IgD-negative memory B cell (primary cell): ENCODE results near the gene OR2L13. TPM values are rescaled to one million over a fixed set of nuclear protein-coding genes. Genes with fewer than 3 reads are reported as not detected.

Experiments used
- H3K27ac Mint-ChIP-seq, 3 donors: one replicate each; pipeline ENCODE4 v1.8.0; 2020 to 2022; ENCODE audit warnings: mild to moderate bottlenecking in 3 of 3, mixed read lengths in 3 of 3, moderate library complexity in 1 of 3
- H3K27me3 Mint-ChIP-seq: one replicate; pipeline ENCODE4 v1.8.0; 2021; ENCODE audit warnings: mixed read lengths
- H3K36me3 Mint-ChIP-seq: one replicate; pipeline ENCODE4 v1.8.0; 2020; ENCODE audit warnings: mild to moderate bottlenecking, mixed read lengths
- H3K4me1 Mint-ChIP-seq, 3 donors: one replicate each; pipeline ENCODE4 v1.8.0; 2020 to 2022; ENCODE audit warnings: mixed read lengths in 3 of 3, mild to moderate bottlenecking in 1 of 3
- H3K4me3 Mint-ChIP-seq, 4 donors: one replicate each; pipeline ENCODE4 v1.8.0; 2020 to 2022; ENCODE audit warnings: mild to moderate bottlenecking in 4 of 4, mixed read lengths in 4 of 4, moderate library complexity in 3 of 4
- H3K9me3 Mint-ChIP-seq, 3 donors: one replicate each; pipeline ENCODE4 v1.8.0; 2020 to 2021; ENCODE audit warnings: mixed read lengths in 3 of 3, mild to moderate bottlenecking in 1 of 3
- polyA plus RNA-seq: library from polyadenylated mRNA; unstranded; fragments of 300-500 nt; fragmentation: Illumina TruSeq; gene quantifications from one replicate; pipeline ENCODE4 v1.2.3, GENCODE V29; 2021

OR2L13 gene
- polyA plus RNA-seq, 1 donor from 2014 or later = 0.39 TPM

DNA sequence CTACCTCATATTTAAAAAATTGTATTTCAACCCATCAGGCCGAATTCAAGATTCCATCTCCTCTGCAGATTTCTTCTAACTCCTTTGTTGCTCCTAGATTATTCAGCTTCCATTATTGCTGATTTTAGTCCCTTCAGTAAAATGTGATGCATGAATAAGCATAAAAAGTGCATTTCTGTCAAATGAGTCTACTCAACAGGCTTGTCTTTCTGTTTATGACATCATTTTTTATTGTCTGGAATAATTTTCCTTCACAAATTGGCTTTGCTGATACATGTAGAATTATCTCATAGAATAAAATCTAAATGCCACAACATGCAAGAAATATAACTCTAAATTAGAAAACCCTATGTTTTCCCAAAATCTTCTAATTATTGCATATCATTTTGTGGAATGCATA, 48.3 kb downstream of the OR2L13 start:
- Mint-ChIP-seq H3K4me1 (no peaks in the 10 kb centered on the region), H3K27me3 (no peaks in the 10 kb centered on the region), H3K36me3 (no peaks in the 10 kb centered on the region), H3K4me3 (no peak overlapping the region), H3K9me3 (peaks cover 2 to 13% (median 8%) of the 10 kb centered on the region in 3 donors), H3K27ac (no peak overlapping the region)

DNA sequence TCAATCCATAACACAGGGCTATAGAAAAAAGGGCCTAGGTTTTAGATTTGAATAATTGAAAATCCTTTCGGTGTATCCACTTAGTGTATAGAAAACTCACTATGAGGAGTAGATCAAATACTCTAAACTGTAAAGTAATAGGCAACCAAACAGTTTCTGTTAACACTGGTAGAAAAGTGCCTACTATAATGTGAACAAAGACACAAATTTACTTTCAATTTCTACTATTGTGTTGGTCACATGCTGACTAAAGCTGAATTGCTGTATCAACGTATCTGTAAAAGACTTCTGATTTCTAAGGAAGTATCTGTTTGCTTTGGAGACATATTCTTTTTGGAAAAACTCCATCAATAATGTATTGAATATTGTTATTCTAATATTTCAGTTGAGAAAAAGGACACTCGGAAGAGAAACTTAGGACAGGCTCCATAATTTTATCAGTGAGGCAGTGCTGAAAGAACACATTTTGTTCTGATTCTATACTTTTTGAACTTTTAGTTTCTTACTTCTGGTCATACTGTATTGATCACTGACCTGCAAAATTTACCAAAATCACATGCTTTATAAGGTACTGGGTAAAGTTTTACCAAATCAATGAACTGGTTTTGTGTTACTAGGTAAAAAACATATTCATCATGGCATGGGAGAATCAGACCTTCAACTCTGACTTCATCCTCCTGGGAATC, 49.7 kb downstream of the OR2L13 start, which contains the start of gene OR2M5:
TSS of gene OR2M5 (plus strand) at position 636 of the 686 bp plus-strand sequence. CDS start at position 636, 0 bp downstream.
- H3K36me3 Mint-ChIP-seq = no peaks in the 10 kb centered on the region
- no peaks in the 10 kb centered on the region for H3K27me3 Mint-ChIP-seq
- peaks cover 5 to 9% (median 7%) of the 10 kb centered on the region in 3 donors for H3K4me1 Mint-ChIP-seq
- H3K9me3 Mint-ChIP-seq = peaks cover 2 to 14% (median 6%) of the 10 kb centered on the region in 3 donors
- H3K4me3 Mint-ChIP-seq = no peak within 1 kb of the TSS
- H3K27ac Mint-ChIP-seq = no peak within 1 kb of the TSS

Other genes starting within 250 kb of the OR2L13 start
- 0.95 TPM for gene TRIM58, start 238.0 kb upstream of the OR2L13 start, polyA plus RNA-seq
- 0.91 TPM for gene OR2W3, start 199.6 kb upstream of the OR2L13 start, polyA plus RNA-seq
- not detected for gene OR2T8, start 174.9 kb upstream of the OR2L13 start, polyA plus RNA-seq
- not detected for gene OR2AJ1, start 170.3 kb upstream of the OR2L13 start, polyA plus RNA-seq
- not detected for gene OR2L8, start 146.3 kb upstream of the OR2L13 start, polyA plus RNA-seq
- not detected for gene OR2AK2, start 130.0 kb upstream of the OR2L13 start, polyA plus RNA-seq
- gene OR2L5, start 81.5 kb upstream of the OR2L13 start, polyA plus RNA-seq = not detected
- not detected for gene OR2L2, start 65.1 kb upstream of the OR2L13 start, polyA plus RNA-seq
- gene OR2L3, start 48.3 kb upstream of the OR2L13 start, polyA plus RNA-seq = not detected
- gene OR2M5, start 50.0 kb downstream of the OR2L13 start, polyA plus RNA-seq = not detected
- gene OR2M2, start 79.6 kb downstream of the OR2L13 start, polyA plus RNA-seq = not detected
- gene OR2M3, start 102.1 kb downstream of the OR2L13 start, polyA plus RNA-seq = not detected
- gene OR2M4, start 136.2 kb downstream of the OR2L13 start, polyA plus RNA-seq = not detected
- not detected for gene OR2T33, start 182.8 kb downstream of the OR2L13 start, polyA plus RNA-seq
- gene OR2T12, start 208.2 kb downstream of the OR2L13 start, polyA plus RNA-seq = not detected
- not detected for gene OR2M7, start 229.4 kb downstream of the OR2L13 start, polyA plus RNA-seq